Stimulated activated CD4-positive, alpha-beta T cell treated with anti-CD3 and anti-CD28 coated beads, Interleukin-15, amount 100 ng/mL, for 1 hour (primary cell): Measurements from ENCODE around the gene BEX4.
A peak's percentile ranks its signal among the peaks of the same experiment; 100 is the strongest.
"Not testable (repeated sequence)": the region's sequence is repeated elsewhere in the genome, so short reads cannot be mapped to it uniquely, and the experiment has no call there.

Experiments used
- DNase-seq, 2 donors: peaks; one replicate each; pipeline ENCODE4 v3.0.0-alpha.2; 2020; ENCODE audit warnings: low read depth in 1 of 2, low spot score in 1 of 2

Gene BEX4

DNA sequence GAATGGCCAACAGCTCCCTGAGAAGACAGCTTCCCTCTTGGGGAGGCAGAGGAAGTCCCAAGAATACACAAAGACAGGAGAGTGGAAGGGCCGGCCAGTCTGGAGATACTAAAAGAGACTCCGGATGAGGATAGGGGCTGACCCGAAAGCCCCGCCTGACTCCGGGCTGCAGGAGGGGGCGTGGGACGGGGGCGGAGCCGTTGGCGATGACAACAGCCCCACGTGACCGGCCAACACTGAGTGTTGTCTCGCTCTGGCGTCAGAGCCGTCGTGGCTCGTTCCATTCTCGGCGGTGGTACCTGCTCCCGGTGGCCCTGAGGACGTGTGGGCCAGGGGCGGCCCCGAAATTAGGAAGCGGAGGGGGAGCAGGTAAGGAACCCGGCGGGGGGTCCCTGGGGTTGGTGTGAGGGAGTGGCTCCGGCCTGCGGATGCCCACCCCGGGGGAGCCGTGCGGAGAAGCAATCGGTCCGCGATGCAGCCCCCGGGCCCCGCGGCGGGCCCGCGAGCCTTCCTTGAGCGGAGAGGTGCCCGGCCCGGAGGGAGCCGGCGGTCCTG, at the start of gene BEX4:
TSS of gene BEX4 (plus strand) at position 239 of the 555 bp plus-strand sequence. CDS start 1,046 bp downstream, outside the sequence.
- peak; percentile 53 to 68 for DNase-seq

DNA sequence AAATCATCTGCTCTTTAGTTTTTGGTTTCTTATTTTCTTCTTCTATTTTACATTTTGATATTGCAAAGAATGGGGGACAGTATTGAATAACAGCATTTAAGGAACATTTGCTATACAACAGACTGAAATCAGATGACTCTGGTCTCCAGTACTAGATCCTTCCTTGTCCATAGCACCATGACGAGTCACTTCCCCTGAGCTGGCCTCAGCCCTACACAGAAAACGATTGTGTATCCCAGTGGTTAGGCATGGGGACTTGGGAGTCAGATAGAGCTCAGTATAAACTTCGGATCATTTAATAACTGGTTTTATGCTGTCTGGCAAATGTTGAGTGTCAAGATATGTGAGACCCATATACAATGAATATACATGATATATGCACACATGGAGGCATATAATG, 44.7 kb upstream of the BEX4 start:
- no peak for DNase-seq

DNA sequence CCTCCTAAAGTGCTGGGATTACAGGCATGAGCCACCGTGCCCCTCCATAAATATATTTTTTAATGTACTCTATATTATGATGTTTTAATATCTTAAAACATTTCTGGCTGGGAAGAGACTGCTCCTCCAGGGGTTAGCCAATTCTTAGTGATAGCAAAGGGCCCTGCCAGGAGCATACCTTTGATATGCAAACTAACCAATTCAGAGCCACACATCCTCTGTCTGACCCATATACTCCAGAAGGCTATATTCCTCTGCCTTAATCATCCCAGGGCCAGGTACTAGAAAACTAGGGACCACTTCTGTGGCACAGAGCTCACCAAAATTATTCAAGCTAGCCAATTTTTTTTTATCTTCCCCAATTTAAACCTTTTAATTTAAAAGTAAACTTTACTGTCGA, 43.6 kb upstream of the BEX4 start:
- DNase-seq = no peak

- not testable (repeated sequence) for DNase-seq
These were observed 39.7 kb upstream of the BEX4 start for GRCh38 chrX:103175256-103175655.

DNA sequence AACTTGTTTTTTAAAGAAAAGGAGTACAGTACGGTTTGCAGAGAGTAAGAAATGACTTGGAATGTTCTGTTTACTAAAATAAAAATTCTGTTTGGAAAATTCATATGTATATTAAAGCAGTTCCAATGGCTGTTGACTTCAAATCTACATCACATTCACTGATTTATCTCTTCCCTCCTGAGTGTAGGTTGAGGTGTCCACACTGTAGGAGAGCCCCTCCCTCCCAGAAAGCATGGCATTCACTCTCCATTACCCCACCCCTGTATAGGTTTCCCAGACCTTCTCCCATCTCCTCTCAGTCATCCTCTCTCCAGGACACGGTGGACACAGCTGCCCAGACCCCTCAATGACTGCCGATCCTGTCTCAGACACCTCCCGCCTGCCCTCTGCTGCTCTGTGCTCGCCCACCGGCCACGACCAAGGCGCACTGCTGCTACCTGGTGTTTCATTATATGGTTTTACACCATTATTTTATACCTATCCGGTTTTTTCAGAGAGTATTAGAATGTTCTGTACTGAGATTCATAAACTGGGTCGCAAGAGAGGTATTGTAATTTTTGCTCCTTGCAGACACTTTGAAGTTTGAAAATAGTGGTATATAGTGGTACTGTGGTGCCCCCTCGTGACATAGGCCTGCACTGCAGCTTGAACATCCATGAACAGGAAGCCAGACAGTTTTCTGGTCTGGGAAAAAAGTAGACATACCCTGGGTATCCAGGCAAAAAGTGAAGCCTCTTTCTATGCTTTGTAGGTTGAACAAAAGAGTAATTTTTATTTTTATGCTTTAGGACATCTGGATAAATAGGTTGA, 38.8 kb upstream of the BEX4 start:
- peak in 1 of 2 donors; percentile 22 for DNase-seq

GRCh38 chrX:103177556-103177955, 37.4 kb upstream of the BEX4 start:
- no peak for DNase-seq

GRCh38 chrX:103183912-103184311, 31.0 kb upstream of the BEX4 start:
- no peak for DNase-seq

DNA sequence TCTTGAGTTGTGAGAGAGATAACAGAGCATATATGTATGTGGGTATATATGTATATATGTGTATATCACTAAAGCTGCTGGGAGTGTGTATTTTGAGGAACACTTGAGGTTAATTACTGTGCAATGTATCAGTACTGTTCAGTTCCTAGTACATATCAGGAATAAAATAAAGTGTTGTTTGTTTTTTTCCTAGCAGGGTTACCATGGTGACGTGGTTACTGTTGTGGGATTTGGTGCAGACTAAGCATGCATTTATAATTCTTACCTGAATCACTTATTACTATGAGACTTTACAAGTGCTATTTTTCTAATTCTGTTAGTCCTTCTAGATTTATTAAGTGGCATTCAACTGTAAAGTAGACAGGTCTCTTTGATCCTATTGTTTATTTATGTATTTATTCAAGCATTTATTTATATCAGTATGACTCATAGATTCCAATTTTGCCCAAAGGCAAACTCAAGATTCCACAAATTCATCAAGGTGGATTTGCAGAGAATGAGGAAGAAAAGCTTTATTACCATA, 26.9 kb upstream of the BEX4 start:
- no peak for DNase-seq

DNA sequence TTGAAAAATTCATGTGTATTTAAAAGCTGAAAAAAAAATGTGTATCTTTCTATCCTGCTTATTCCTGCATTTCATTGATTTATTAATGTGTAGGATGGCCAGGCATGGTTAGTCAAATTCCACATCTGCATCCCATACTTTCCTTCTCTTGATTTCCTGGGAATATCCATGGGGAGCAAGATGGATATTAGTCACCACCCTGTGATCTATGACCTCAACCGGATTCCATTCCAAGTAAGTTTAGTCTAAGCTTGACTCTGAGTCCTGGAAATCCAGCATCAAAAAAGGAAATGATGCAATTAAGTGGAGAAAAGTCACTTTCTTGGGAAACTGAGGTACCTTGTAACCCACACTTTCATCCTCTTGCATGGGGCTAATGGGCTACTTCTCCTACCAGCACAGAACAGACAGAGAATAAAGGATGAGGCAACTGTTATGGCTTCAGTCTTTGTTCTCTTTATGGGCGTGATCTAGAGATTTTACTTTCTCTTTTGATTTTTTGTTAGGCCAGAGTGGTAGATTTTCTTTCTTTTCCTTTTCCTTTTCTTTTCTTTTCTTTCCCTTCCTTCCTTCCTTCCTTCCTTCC, 17.1 kb upstream of the BEX4 start:
- no peak for DNase-seq

GRCh38 chrX:103198668-103199067, 16.2 kb upstream of the BEX4 start:
- DNase-seq = not testable (repeated sequence)

DNA sequence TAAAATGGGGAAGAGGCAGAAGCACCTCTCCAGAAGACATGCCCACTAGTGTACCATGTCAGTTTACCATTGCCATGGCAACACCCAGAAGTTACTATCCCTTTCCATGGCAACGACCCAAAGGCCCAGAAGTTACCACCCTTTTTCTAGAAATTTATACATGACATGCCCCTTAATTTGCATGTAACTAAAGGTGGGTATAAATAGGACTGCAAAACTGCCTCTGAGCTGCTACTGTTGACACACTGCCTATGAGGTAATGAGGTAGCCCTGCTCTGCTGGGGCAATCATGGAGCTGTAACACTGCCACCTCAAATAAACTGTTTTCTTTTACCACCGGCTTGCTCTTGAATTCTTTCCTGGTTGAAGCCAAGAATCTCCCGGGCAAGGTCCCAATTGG, 13.9 kb upstream of the BEX4 start:
- no peak for DNase-seq

GRCh38 chrX:103210056-103210455, 4.9 kb upstream of the BEX4 start:
- DNase-seq = no peak

DNA sequence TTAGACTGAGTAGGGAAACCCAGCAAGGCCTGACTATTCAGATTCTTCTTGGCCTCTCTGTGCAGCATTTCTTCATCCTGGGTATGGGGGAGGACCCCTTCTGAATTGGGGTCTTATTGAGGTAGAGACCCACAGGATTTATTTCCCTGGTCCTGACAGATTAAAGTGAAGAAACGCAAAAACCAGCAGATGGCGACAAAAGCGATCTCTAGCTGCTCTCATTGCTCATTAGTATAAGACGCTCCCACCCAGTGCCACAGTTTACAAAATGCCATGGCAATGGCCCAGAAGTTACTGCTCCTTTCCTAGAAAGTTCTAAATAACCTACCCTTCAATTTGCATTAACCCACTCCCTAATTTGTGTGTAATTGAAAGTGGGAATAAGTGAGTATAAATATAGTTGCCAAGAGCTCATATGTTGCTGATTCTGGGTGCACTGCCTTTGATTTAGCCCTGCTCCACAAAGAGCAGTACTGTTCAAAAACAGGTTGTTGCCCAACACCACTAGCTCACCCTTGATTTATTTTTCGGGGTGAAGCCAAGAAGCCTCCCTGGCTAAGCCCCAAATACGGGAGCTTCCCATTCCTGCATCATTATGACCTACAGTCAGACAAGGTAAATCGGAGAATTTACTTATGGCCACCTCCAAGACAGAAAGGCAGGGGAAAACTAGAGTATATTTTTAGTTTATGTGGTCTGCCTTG, 3.7 kb upstream of the BEX4 start:
- no peak for DNase-seq

DNA sequence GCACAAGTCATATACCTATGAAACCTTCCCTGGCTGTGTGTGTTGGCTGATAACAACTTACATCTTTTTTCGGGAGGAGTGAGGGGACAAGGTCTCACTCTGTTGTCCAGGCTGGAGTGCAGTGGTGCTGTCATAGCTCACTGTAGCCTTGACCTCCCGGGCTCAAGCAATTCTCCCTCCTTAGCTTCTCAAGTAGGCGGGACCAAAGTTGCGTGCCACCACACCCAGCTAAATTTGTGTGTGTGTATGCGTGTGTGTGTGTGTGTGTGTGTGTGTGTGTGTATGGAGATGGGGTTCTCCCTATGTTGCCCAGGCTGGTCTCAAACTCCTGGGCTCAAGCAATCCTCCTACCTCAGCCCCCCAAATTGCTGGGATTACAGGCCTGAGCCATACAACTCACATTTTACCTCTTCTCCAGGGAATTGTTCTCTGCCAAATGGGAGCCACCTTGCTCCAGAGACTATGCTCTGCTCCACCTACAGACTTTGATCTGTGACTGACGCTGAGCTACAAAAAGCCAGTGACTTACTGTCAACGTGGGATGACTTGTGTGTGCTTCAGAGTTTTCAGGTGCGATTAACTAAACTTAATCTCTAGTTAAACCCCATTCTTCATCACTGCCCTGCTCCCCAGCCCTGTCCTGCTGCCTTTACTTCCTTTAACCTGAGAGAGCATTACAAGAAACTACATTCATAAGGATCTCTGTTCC, 2.0 kb upstream of the BEX4 start:
- DNase-seq = no peak

DNA sequence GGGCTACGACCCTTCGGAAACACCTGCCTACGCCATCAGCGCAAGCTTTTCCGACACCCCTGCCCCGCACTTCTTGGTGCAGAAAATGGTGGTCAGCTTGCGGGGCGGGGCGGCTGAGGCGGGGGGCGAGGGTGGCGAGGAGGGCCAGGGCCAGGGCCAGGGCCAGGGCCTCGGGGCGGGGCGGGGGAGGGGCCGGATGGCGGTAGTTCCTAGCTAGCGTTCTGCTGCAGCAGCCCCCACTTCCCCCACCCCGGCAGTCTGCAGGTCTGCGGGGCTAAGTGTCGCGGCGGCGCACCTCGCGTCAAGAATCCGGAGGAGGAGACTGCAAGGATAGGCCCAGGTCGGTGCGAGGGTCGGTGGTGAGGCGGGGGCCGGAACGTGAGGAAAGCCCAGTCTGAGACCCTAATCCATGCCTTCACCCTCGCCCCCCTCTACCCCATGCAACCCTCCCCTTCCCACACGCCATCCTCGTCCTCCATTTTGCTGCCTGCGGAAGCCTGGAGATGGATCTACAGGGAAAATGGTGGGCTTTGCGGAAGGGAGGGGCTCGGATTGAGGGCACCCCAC, 600 bp downstream of the BEX4 start:
- no peak for DNase-seq

DNA sequence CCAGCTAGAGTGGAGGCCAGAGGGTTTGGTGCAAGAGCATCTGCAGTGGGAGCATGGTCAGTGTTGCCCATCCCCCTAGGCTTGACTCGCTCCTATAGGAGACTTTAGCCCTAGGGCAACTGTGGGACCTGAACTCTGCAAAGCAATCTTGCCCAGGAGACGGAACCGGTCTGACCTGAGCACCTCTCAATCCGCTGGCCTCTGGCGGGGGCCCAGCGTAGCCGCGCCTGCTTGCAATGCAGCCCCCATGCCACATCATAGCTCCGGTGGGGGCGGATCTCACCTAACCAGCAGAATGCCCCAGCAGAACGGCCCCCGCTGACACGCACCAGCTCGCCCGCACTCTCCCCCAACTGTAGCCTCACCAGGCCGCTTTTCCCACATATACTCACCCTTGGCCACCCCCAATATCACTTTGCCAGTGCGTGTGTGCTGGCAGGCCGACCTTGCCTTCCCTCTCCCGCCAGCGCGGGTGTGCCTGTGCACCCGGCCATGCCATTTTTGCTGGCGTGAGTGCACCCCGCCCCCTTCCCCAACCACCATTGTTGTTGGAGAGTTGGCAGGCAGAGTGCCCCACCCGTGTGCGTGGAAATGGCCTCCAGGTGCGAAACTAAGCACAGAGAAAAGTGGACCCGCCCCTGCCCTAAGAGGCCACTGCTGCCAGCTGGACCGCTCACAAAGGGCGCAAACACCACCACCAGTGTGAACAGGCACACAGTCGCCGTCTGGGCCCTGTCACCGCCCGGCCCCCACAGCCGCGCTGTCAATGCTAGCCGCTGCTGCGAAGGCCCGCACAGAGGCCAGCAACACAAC, 5.8 kb downstream of the BEX4 start:
- DNase-seq = no peak

GRCh38 chrX:103225918-103226317, 11.0 kb downstream of the BEX4 start:
- DNase-seq = not testable (repeated sequence)

DNA sequence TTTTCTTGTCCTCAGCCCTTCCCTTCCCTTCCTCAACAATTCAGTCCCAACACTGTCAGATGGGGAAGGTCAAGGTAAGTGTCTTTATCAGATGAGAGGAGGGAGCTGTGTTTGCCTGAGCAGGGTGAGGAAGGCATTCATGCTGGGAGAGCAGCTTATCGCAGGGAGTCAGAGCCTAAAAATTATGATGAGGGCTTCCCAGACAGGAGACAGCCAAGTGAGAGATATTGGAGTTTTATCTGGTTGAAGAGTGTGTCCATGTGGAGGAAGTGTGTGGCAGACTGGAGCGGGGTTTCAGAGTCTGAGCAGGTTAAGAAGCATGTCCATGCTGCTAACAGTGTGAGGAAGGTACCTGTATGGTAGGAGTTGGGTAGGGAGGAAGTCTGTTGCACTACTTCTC, 18.4 kb downstream of the BEX4 start:
- DNase-seq = no peak

- DNase-seq = no peak
These were observed 20.0 kb downstream of the BEX4 start for GRCh38 chrX:103234869-103235268.

DNA sequence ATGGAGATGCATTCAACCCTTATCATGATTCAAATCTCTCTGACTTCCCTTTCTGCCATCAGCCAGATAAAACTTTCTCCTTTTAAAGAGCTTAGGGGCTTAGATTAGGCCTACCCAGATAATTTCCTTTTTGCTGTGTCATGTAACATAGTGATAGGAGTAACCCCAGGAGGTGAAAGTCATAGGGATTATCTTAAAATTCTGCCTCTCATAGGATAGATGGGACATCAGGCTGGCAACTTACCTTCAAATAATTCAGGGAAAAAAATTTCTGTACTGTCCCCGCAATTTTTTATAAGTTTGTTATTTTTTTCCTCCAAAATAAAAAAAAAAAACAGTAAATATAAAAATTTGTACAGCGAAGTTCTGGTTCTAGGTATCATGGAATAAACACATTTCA, 20.7 kb downstream of the BEX4 start:
- DNase-seq = not testable (repeated sequence)
